Stimulated activated CD4-positive, alpha-beta T cell treated with anti-CD3 and anti-CD28 coated beads, Interleukin-12 subunit alpha, Interleukin-12 subunit beta, amount 100 ng/mL, for 48 hours (primary cell): Measurements from ENCODE around the gene RFPL4A.
"Not testable (repeated sequence)": the region's sequence is repeated elsewhere in the genome, so short reads cannot be mapped to it uniquely, and the experiment has no call there.

Experiments
- DNase-seq, 3 donors: peaks; one replicate each; pipeline ENCODE4 v3.0.0-alpha.2; 2020; ENCODE audit warnings: low read depth in 2 of 3, low spot score in 1 of 3

RFPL4A gene

GRCh38 chr19:55758797-55759196 lies at the start of gene RFPL4A:
RFPL4A (plus strand) TSS chr19:55759097; CDS start chr19:55761801, 2,704 bp downstream.
- DNase-seq = not testable (repeated sequence)

GRCh38 chr19:55711719-55712118 lies 47.2 kb upstream of the RFPL4A start:
- DNase-seq = no peak

- no peak for DNase-seq
Measured at GRCh38 chr19:55712804-55713631, 45.9 kb upstream of the RFPL4A start.

- no peak for DNase-seq
Measured at GRCh38 chr19:55716531-55716930, 42.4 kb upstream of the RFPL4A start.

DNA sequence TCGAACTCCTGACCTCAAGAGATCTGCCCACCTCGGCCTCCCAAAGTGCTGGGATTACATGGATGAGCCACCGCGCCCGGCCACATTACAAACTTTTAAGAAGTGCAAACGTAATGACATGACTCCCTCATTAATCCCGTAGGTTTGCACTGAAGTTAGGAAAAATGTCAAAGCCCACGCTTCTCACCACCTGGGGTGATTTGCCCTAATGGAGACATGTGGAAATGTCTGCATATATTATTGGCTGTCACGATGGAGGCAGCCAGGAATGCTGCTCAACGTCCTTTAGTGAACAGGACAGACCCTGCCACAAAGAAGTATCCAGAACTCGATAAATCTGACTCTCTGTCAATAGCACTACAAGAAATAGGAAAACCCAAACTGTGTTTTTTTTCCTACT lies 41.6 kb upstream of the RFPL4A start:
- DNase-seq = no peak

DNA sequence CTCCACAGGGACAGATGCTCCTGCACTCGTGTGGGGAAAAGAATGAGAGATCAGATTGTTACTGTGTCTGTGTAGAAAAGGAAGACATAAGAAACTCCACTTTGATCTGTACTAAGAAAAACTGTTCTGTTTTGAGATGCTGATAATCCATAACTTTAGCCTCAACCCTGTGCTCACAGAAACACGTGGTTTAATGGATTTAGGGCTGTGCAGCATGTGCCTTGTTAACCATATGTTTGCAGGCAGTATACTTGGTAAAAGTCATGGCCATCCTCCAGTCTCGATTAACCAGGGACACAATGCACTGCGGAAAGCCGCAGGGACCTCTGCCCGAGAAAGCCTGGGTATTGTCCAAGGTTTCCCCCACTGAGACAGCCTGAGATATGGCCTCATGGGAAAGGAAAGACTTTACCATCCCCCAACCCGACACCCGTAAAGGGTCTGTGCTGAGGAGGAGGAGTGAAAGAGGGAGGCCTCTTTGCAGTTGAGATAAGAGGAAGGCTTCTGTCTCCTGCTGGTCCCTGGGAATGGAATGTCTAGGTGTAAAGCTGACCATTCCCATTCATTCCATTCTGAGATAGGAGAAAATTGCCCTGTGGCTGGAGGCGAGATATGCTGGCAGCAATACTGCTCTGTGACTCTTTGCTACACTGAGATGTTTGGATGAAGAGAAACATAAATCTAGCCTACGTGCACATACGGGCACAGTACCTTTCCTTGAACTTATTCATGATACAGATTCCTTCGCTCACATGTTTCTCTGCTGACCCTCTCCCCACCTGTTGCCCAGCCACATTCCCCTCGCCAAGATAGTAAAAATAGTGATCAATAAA lies 40.8 kb upstream of the RFPL4A start:
- DNase-seq = not testable (repeated sequence)

GRCh38 chr19:55720214-55720746 lies 38.6 kb upstream of the RFPL4A start:
- no peak for DNase-seq

DNA sequence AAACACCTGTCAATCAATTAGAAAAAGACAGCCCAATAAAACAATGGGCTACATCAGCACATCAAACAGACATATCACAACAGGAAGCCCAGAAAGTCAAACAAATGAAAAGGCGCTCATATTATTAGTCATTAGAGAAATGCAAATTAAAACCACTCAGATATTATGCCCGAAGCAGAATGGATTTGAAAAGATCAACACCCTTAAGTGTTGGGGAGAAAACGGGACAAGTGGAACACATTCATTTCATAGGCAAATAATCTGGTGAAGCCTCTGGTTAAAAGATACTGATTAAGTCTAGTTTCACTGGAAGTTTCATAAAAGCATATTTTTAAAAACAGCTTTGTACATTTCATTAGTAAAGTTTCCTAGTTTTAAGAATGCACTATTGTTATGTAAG lies 38.1 kb upstream of the RFPL4A start:
- no peak for DNase-seq

- DNase-seq = no peak
Measured at GRCh38 chr19:55723491-55723890, 35.4 kb upstream of the RFPL4A start.

GRCh38 chr19:55730378-55730777 lies 28.5 kb upstream of the RFPL4A start:
- DNase-seq = not testable (repeated sequence)

- no peak for DNase-seq
Measured at GRCh38 chr19:55738302-55738701, 20.6 kb upstream of the RFPL4A start, which contains the start of gene NLRP9. NLRP9 (minus strand) TSS chr19:55738402; CDS start chr19:55738374, 28 bp downstream.

- DNase-seq = no peak
Measured at GRCh38 chr19:55750715-55751114, 8.2 kb upstream of the RFPL4A start.

DNA sequence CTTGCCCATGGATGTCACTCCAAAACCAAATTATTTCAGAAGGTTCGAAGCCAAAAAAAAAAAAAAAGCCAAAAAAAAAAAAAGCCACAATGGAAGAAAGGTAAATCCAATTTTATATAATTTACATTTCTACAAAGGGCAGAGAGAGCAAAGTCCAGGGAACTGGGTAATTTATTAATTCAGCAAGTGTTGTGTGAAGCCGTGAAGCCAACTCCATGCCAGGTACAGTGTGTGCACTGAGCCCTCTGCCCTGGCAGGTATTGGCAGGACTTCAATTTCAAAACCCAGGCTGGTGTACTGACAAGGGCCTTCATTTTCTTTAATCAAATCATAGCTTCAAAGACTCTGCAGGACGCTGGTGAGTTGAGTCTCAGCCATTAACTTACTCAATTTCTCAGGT lies 5.5 kb upstream of the RFPL4A start:
- no peak for DNase-seq

DNA sequence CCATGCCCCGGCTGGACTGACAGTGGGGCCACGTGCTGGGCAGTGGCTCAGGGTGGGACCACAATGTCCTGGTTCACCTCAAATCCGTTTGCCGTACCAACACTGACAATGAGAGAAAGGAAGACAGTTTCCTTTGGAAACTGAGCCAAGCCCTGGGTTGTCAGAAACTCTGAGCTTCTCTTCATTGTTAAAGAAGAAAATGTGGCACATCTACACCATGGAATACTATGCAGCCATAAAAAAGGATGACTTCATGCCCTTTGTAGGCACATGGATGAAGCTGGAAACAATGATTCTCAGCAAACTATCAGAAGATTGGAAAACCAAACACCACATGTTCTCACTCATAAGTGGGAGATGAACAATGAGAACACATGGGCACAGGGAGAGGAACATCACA lies 2.1 kb upstream of the RFPL4A start:
- DNase-seq = not testable (repeated sequence)

DNA sequence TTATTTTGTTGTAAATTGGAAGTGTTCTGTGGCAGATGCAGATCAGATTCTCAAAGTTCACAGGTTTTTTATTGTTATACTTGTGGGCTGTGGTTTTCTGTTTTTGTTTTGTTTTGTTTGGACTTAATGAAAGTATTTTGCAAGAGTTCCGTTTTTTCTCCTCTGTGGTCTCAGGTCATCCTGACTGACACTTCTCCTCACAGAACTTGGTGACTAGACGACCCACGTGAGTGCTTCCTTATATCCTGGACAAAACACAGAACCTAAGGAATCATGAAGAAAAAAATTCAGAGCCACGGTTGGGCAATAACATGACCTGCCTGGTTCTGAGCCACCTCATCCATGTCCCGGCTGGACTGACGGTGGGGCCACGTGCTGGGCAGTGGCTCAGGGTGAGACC lies 7.6 kb downstream of the RFPL4A start:
- DNase-seq = no peak

DNA sequence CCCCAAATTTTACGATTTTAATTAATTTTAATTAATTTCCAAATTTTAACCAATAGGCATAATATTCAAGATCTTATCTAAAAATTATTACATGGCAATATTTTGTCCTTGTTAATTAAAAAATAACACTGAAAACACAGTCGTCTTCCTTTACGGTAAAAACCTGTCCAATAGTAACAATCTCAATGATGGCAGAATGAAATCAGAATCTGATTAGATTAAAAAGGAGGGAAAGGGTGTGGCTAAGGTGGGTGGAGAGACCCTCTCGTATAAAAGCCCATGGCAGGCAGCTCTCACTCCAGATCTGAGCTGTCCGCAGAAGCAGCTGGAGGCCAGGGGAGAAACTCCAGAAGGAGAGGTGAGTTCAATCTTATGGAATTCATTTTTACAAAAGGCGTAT lies 9.9 kb downstream of the RFPL4A start, which contains the start of gene RFPL4AL1:
Gene RFPL4AL1, plus strand, starts transcription at position 301 of the 400 bp plus-strand sequence. CDS start 2,687 bp downstream, outside the sequence.
- DNase-seq = not testable (repeated sequence)

DNA sequence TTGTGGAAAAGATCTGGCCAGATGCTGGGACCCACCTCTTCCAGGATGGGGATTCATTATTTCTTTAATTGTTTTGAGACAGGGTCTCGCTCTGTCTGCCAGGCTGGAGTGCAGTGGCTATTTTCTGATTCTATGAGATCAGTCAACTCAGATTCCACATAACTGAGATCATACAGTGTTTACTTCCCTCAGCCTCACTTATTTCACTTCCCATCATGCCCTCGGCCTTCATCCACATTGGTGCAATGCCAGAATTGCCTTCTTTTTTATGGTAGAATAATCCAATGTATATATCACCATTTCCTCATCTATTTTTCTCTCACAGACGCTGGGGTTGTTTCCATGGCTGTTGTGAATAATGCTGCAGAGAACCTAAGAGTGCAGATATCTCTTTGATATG lies 10.7 kb downstream of the RFPL4A start:
- DNase-seq = not testable (repeated sequence)

DNA sequence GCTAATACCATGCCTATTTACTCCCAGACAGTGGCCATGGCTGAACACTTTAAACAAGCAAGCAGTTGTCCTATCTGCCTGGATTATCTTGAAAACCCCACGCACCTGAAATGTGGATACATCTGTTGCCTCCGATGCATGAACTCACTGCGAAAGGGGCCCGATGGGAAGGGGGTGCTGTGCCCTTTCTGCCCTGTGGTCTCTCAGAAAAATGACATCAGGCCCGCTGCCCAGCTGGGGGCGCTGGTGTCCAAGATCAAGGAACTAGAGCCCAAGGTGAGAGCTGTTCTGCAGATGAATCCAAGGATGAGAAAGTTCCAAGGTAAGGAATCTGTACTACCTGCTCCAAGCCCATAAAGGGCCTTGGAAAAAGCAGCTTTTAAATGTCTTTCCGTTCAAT lies 18.6 kb downstream of the RFPL4A start:
- DNase-seq = no peak

GRCh38 chr19:55778331-55778730 lies 19.4 kb downstream of the RFPL4A start:
- no peak for DNase-seq

DNA sequence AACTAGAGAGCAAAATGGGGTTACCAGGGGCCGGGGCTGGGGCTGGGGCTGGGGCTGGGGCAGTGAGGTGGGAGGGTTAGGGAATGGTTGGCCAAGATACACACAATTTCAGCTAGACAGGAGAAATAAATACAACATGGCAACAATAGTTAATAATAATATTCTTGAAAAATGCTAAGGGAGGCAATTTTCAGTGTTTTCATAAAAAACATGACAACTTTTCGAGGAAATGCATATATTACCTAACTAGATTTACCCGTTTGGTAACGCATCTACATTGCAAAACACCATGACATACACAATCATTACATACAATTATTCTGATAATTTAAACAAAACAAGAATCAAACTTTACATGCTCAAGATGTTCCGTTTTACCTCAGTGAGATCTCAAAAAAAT lies 22.2 kb downstream of the RFPL4A start:
- DNase-seq = no peak

- no peak for DNase-seq
Measured at GRCh38 chr19:55795021-55795420, 36.1 kb downstream of the RFPL4A start.

DNA sequence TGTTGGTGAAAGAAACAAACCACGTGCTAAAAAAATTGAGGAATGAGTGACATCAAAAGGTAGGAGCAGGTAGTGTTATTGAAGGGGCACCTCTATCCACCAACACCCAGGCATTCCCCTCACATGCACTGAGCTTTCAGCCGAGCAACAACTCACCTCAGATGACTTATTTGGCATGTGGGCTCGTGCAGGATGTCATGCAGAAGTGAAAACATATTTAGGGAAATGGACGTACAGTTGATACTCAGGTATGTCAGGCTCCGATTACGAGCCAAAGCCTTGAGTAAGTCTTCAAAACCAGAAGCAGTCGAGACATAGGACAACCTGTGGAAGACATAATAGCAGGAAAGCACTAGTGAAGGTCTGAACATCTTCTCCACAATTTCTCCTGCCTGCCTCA lies 42.5 kb downstream of the RFPL4A start:
- no peak for DNase-seq
